Left ventricle myocardium inferior (tissue), 1 donor: ENCODE data around the gene C7orf25. TPM values are rescaled to one million over a fixed set of nuclear protein-coding genes. Genes with fewer than 3 reads are reported as not detected.
A peak's percentile ranks its signal among the peaks of the same experiment; 100 is the strongest.

Source experiments
- DNase-seq: peaks from one replicate; pipeline ENCODE4 v3.0.0-alpha.2; 2020
- H3K27ac ChIP-seq: fragments of 200-600 bp; replicated peaks from 2 replicates; pipeline ENCODE4 v1.8.0; 2021
- H3K27me3 ChIP-seq: fragments of 200-600 bp; 2 replicates; pipeline ENCODE4 v1.8.0; 2021; ENCODE audit warnings: low read depth
- H3K36me3 ChIP-seq: fragments of 200-600 bp; 2 replicates; pipeline ENCODE4 v1.8.0; 2021
- H3K4me1 ChIP-seq: fragments of 200-600 bp; 2 replicates; pipeline ENCODE4 v1.8.0; 2021
- H3K4me3 ChIP-seq: fragments of 200-600 bp; 2 replicates; pipeline ENCODE4 v1.8.0; 2021; ENCODE audit warnings: mild to moderate bottlenecking, moderate library complexity
- H3K9me3 ChIP-seq: fragments of 200-600 bp; replicated peaks from 2 replicates; pipeline ENCODE4 v1.8.0; 2021
- intact Hi-C: fragments of 100-400 bp; cut with micrococcal nuclease; formaldehyde crosslinking; loops from one replicate; pipeline ENCODE4 v1.11.0; 2022
- total RNA-seq: library from RNA; stranded (reverse); fragmentation: NEBNext Ultra II Directional; extraction: Animal tissue kit (Norgen Biotek cat#: 25700); gene quantifications from one replicate; pipeline ENCODE4 v1.2.1, GENCODE V29; 2021
- TF ChIP-seq, protein P1 (sequence below): fragments of 200-600 bp; IDR thresholded peaks from 2 replicates; pipeline ENCODE4 v1.8.0; 2021; ENCODE audit warnings: antibody characterized with exemption, mild to moderate bottlenecking, borderline replicate concordance
- donor health status: DM: no; HTN: yes; CAD: no; lungs with severe emphysema.

C7orf25 gene
- total RNA-seq, 1 donor from 2014 or later, result 4.9 TPM

DNA sequence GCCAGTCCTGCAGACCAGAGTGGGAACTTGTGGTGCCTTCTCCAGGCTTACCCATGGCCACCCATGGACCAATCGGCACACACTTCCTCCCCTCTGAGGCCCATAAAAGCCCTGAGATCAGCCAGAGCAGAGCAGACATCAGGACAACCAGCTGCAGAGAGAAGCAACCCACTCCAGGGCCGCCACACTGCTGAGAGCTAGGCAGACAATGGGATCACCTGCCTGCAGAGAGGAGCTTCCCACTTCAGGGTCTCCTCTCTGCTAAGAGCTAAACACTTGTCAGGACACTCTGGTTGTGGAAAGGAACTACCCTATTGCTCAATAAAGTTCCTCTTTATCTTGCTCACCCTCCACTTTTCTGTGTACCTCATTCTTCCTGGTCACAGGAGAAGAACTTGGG, 34.0 kb downstream of the C7orf25 start:
- no peaks in the 10 kb centered on the region for H3K36me3 ChIP-seq
- no peaks in the 10 kb centered on the region for H3K4me1 ChIP-seq
- intact Hi-C loops, result no loop called here
- no peak for DNase-seq
- TF ChIP-seq, protein P1, sequence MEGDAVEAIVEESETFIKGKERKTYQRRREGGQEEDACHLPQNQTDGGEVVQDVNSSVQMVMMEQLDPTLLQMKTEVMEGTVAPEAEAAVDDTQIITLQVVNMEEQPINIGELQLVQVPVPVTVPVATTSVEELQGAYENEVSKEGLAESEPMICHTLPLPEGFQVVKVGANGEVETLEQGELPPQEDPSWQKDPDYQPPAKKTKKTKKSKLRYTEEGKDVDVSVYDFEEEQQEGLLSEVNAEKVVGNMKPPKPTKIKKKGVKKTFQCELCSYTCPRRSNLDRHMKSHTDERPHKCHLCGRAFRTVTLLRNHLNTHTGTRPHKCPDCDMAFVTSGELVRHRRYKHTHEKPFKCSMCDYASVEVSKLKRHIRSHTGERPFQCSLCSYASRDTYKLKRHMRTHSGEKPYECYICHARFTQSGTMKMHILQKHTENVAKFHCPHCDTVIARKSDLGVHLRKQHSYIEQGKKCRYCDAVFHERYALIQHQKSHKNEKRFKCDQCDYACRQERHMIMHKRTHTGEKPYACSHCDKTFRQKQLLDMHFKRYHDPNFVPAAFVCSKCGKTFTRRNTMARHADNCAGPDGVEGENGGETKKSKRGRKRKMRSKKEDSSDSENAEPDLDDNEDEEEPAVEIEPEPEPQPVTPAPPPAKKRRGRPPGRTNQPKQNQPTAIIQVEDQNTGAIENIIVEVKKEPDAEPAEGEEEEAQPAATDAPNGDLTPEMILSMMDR, result no peak
- no peak overlapping the region for H3K27ac ChIP-seq
- no peak overlapping the region for H3K4me3 ChIP-seq
- no peaks in the 10 kb centered on the region for H3K9me3 ChIP-seq
- no peaks in the 10 kb centered on the region for H3K27me3 ChIP-seq

DNA sequence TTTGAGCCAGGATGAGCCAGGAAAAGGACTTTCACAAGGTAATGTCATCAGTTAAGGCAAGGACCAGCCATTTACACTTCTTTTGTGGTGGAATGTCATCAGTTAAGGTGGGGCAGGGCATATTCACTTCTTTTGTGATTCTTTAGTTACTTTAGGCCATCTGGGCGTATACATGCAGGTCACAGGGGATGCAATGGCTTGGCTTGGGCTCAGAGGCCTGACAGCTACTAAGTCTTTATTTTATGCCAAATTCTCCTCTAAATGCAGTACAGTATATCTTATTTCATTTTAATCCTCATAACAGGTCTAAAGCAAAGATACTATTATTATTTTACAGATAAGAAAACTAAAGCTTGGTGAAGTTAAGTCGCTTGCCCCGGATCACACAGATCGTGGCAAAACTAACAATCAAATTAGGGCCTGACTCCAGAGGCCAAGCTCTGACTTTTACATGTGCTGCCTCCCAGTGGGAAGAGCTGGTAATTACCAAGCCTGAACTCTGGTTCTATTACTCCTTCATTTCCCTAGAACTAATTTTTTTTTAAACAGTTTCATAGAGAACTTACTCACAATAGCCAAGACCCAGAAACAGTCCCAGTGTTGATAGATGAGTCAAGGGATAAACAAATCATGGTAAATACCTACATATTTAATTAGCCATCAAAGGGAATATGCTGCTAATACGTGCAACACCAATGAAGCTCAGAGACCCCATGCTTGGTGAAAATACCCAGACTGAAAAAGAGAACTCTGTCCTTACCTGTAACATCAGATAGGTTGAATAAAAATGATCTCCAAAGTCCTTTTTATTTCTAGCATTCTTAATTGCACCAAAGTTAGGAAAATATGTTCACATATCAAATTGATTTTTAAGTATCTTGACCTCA, 35.4 kb downstream of the C7orf25 start:
- no peaks in the 10 kb centered on the region for H3K9me3 ChIP-seq
- no peaks in the 10 kb centered on the region for H3K36me3 ChIP-seq
- no peaks in the 10 kb centered on the region for H3K4me1 ChIP-seq
- no peak overlapping the region for H3K27ac ChIP-seq
- H3K4me3 ChIP-seq, result no peak overlapping the region
- DNase-seq, result no peak
- intact Hi-C loops, result no loop called here
- TF ChIP-seq, protein P1, result peak; percentile 82
- no peaks in the 10 kb centered on the region for H3K27me3 ChIP-seq

DNA sequence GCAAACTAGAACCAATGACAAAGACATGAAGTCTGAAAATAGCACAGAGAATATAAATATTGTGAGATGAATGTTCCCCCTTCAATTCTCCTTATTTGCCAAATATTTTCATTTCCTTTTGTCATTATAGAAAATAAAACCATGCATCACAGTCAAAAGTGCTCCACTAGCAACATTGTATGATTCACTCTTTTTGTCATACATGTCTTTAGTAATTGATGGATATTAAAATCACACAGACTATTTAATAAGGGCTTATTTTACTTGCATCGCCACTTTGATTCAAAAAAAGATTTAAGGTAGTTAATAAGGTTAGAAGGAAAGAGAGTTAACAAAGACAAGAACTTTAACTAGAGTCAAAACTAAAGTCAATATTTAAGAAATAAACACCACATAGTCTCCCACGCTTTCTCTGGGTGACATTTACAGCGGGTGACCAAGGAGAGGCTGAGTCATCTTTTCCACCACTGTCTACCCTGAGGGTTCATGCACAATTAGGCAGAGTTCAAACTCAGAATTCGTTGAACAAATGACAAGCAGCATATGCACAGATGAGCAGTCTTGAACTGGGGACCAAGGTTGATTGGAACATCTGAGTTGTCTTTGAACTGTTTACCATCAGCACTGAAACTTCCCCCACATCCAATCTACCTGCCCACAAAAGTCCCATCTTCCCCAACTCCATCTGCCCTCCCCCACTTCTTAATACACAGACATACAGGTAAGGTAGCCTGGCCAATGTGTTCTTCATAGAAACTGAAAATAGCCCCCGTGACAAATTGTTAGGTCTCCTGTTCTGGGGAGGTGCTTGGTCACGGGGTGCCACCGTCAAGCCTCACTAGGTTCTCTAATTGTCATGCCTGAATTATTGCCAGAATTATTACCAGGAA, 42.5 kb downstream of the C7orf25 start:
- intact Hi-C loops, result no loop called here
- H3K36me3 ChIP-seq, result no peaks in the 10 kb centered on the region
- no peak overlapping the region for H3K27ac ChIP-seq
- H3K4me1 ChIP-seq, result no peaks in the 10 kb centered on the region
- peaks cover 8% of the 10 kb centered on the region for H3K9me3 ChIP-seq
- H3K4me3 ChIP-seq, result no peak overlapping the region
- DNase-seq, result no peak
- TF ChIP-seq, protein P1, result no peak
- peaks cover 19% of the 10 kb centered on the region for H3K27me3 ChIP-seq

DNA sequence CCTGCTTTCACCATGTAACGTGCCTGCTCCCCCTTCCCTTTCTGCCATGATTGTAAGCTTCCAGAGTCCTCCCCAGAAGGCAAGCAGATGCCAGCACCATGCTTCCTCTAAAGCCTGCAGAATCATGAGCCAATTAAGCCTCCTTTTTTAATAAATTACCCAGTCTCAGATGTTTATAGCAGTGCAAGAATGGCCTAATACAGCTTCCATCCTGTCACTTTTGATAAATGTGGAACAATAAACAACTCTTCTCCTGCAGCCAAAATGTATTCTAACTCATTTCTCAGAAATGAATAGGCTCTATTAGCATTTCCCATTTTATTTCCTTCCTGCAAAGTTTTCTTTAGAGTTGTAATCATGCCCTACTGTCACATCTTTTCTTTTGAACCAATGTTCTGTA, 43.4 kb downstream of the C7orf25 start:
- TF ChIP-seq, protein P1, result no peak
- Histone ChIP-seq H3K27me3 (peaks cover 19% of the 10 kb centered on the region), H3K4me3 (no peak overlapping the region), H3K4me1 (no peaks in the 10 kb centered on the region), H3K27ac (no peak overlapping the region), H3K36me3 (no peaks in the 10 kb centered on the region), H3K9me3 (peaks cover 11% of the 10 kb centered on the region)
- intact Hi-C loops, result no loop called here
- no peak for DNase-seq

Other genes with a start within 250 kb of the C7orf25 start
- gene PSMA2, start 20.1 kb upstream of the C7orf25 start, total RNA-seq, result 77.7 TPM
- 65.5 TPM for gene MRPL32, start 20.3 kb upstream of the C7orf25 start, total RNA-seq
- not detected for gene HECW1, start 200.6 kb upstream of the C7orf25 start, total RNA-seq